Hematopoietic multipotent progenitor cell treated with erythropoietin and hydrocortisone succinate and interleukin-3 and kit ligand, for 8 days (in vitro differentiated cells): Measurements from ENCODE around the gene ODF2.
"Not testable (repeated sequence)": the region's sequence is repeated elsewhere in the genome, so short reads cannot be mapped to it uniquely, and the experiment has no call there.

ENCODE experiments used
- DNase-seq: peaks from one replicate; pipeline ENCODE4 v3.0.0-alpha.2; 2015

ODF2 gene

DNA sequence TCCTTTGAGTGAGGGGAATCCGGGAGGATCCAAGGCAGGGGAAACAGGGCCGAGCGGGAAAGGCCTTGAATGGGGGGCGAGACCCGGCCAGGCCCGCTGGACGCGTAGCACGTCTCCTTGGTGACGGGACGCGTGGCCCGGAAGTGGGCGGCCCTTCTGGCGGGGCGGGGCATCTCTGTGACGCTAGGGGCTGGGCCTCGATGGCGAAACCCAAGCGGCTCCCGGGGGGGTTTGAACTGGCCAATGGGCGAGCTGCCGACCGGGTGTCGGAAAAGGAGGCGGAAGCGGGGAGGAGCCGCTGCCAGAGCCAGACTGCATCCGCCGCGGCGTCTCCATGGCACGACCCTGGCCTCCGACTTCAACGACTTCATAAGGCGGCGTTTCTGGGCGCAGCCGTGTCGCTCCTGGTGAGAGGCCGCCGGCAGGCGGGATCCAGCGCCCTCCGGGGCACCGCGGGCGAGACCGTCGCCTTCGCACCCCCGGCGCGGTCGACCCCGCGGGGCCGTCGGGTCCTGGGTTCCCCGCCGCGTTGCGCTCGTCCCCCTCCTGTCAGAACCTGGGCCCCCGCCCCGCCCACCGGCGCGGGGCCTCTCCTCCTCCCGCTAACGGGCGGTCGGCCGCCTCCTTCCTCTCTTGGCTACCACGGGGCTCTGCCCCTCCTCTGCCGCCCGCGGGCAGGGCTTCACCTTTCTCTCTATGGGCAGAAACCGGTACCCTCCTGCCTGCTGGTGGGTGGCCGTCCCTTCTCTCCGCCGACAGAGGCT is at the start of gene ODF2:
ODF2 (plus strand) TSS at position 158 of the 764 bp plus-strand sequence; CDS start at position 244, 86 bp downstream.
- peak; percentile 96 for DNase-seq

DNA sequence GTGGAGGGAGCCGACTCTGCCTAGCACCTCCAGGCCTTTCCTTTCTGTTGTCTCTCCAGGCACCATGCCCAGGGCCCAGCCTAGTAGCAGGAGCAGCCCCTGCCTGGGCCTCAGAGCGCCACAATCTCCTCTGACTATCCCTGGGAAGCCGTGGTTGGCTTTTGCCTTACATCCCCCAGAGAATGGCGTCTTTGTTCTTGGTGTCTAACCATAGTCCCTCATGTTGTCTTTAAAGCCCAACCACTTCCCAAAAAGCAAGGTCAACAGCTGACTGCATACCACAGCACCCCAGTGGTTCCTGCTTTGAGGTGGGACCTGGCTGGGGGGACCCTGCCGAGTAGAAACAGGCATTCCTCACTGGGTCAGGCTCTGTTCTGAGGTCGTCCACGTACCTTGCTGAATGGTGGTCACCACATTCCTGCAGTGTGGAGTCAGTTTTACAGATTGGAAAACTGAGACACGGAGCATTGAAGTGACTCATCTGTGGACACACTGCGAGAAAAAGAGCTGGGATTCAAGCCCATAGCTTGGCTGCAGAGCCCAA is 48.9 kb upstream of the ODF2 start:
- DNase-seq, result no peak

DNA sequence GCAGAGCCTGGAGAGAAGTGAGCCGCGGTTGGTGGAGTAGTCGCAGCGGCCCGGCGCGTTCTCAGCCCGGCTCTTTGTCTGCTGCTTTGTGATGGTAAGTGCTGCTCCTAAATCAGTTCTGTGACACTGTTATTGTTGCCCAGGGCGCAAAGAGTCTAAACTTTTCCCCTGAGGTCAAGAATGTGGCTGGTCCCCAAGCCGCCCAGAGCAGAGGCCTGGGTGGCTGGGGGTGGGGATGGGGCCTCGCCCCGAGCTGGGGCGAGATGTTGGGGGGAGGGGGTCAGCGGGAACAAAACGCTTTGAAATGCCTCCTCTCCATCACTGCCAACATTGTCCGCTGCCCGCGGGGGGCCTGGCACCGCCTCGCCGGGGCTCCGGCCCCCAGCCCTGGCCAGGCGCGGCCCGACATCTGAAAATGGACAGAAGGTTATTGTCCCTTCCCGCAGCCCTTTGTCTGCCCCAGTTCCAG is 46.8 kb upstream of the ODF2 start:
- no peak for DNase-seq

DNA sequence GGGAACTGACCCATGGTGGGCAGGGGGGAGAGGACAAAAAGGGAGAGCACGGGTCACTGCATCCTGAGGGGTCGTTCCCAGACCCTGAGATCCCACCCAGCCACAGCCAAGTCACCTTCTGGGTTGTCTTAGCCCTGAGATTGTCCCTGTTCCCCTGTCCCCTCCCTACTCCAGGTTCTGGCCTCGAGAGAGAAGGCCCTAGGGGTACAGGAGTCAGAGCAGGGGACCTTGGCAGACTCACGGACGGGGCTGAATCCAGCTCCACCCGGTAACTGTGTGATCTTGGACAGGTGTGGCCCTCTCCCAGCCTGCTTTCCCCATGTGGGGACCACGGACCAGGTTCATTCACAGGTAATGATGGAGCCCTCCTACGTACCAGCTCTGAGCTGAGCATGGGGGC is 46.4 kb upstream of the ODF2 start:
- no peak for DNase-seq

DNA sequence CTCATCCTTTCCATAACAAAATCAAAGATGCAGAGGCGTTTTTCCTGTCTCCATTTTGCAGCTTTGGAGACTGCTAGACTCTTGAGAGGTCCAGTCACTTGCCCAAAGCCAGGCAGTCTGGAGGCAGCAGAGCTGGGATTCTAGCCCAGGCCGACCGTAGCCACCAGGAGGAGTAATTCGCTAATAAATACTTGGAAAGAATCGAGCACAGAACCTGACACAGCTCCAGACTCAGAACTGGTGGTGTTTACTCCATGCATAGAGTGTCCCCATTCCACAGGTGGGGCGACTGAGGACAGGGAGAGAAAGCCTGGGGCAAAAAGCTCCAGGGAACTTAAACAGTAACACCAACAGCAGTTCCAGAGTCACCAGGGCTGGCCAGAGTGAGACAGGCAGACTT is 45.8 kb upstream of the ODF2 start:
- DNase-seq, result no peak

DNA sequence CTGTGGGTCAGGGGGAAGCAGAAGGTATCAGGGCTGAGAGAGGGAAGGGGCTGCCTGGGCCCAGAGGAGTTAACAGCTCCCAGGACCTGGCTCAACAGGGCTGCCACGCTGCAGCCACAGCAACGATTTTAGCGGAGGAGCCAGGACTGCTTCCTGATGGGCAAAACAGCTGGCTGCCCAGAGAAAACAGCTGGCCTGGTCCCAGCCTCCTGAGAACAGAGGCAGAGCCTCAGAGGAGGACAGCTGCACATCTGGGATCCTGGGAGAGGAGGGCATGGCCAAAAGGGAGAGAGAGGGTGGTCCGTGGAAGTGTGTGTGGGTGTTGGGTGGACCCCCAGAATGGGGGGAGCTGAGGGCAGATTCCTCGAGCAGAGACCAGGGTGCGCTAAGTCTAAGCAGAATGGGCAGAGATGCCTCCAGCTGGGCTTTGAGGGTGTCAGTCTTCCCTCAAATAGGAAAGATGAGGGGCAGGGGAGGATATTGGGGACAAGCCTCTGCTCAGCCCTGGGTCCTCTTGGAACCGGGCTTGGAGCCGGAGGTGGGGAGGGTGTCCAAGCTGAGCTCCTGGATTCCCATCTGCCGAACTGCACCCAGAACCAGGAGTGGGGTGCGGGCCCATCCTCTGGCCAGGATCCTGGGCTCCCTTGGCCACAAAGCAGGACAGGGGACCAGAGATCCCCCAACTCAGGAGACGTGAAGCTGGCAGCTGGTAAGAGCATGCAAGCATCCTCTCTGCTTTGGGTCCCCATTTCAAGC is 44.3 kb upstream of the ODF2 start:
- no peak for DNase-seq

DNA sequence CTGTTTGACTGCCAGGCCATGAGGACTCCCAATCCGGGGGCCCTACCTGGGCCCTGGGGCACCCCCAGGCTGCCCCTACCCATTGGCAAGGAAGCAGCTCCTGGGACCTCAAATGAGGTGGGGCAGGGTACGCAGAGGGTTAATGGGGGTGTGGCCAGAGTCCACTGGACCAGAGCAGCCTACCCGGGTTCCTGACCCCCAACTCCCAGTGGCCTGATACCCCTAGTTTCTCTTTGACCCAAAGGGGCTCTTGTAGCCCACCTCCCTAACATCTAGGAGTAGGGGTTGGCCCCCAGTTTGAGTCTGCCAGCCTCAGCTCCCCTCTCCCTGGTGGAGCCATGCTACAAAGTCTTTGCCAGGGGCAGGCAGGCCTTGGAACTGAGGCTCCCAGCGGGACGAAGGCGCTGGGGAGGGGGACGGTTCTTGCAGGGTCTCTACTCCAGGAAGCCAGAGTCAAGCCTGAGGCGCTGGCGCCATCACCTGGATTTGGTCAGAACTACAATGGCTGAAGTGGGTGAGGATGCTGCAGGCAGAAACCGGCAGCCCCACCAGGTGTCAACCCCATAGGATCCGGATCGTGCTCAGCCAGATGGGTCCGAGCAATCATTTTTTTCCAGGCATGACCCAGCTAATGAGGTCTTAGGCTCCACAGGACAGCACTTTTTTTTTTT is 43.6 kb upstream of the ODF2 start:
- DNase-seq, result peak; percentile 42

DNA sequence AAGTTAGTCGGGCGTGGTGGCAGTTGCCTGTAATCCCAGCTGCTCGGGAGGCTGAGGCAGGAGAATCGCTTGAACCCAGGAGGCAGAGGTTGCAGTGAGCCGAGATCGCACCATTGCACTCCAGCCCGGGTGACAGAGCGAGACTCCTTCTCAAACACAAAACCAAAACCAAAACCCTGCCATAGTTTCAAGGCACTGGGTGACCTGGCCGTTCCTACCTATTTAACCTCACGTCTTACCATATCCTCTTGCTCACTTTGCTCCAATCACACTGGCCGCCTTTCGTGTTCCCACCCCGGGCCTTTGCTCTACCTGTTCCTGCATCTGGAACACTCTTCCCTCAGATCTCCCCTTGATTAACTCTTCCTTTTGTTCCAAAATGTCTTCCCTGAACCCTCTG is 42.1 kb upstream of the ODF2 start:
- DNase-seq, result not testable (repeated sequence)

DNA sequence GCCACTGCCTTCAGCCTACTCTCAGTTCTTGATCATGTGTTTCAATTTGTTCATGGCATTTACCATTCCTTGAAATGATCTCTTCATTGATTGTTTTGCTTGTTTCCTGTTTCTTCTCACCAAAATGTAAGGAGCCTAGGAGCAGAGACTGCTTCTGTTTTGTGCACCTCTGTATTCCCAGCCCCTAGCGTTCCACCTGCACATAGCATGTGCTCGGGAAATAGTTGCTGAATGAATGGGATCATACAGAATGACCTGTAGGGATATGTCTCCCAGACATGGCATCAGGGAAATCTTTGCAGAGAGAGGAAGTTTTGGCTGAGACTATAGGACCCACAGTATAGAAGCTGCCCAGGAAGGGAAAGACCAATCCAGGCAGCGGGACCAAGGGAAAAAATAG is 41.3 kb upstream of the ODF2 start:
- DNase-seq, result no peak

DNA sequence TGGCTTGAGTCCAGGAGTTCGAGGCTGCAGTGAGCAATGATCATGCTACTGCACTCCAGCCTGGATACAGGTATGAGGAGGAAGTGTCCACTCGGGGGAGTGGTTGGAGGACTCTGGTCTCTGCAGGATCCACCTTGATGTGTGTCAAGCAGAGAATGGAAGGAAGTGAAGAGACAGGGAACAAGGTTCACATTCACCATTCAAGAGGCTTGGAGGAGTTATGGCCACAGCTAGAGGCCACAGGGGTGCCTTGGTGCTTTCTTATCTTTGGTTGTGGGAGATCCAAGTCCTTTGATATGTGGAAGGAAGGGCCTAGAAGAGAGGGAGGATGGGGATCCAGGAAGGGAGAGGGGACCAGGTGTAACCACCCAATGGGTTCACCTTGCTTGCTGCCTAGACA is 40.5 kb upstream of the ODF2 start:
- DNase-seq, result no peak

DNA sequence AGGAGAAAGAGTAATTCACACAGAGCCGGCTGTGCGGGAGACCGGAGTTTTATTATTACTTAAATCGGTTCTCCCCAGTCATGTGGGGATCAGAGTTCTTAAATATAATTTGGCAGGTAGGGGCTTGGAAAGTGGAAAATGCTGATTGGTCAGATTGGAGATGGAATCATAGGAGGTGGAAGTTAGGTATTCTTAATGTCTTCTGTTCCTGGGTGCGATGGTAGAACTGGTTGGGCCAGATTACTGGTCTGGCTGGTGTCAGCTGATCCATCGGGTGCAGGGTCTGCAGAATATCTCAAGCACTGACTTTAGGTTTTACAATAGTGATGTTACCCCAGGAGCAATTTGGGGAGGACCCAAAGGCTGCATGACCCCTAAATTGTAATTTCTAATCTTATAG is 39.8 kb upstream of the ODF2 start:
- DNase-seq, result no peak

DNA sequence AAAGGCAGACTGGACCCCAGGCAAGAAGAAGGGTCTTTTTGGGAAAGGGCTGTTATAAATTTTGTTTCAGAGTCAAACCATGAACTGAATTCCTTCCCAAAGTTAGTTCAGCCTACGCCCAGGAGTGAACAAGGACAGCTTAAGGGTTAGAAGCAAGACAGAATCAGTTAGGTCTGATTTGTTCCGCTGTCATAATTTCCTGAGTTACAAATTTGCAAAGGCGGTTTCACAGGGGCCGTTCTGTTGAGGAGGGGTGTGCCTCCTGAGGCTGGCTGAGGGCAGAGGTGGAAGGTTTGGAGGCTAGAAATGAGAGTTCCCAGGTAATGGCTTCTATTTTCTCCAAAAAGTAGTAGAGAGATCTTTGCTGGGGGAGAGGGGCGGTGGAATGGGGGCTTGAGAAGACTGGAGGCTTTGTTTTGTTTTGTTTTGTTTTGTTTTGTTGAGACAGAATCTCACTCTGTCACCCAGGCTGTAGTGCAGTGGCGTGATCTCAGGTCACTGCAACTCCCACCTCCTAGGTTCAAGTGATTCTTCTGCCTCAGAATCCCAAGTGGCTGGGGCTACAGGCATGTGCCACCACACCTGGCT is 39.3 kb upstream of the ODF2 start:
- no peak for DNase-seq

DNA sequence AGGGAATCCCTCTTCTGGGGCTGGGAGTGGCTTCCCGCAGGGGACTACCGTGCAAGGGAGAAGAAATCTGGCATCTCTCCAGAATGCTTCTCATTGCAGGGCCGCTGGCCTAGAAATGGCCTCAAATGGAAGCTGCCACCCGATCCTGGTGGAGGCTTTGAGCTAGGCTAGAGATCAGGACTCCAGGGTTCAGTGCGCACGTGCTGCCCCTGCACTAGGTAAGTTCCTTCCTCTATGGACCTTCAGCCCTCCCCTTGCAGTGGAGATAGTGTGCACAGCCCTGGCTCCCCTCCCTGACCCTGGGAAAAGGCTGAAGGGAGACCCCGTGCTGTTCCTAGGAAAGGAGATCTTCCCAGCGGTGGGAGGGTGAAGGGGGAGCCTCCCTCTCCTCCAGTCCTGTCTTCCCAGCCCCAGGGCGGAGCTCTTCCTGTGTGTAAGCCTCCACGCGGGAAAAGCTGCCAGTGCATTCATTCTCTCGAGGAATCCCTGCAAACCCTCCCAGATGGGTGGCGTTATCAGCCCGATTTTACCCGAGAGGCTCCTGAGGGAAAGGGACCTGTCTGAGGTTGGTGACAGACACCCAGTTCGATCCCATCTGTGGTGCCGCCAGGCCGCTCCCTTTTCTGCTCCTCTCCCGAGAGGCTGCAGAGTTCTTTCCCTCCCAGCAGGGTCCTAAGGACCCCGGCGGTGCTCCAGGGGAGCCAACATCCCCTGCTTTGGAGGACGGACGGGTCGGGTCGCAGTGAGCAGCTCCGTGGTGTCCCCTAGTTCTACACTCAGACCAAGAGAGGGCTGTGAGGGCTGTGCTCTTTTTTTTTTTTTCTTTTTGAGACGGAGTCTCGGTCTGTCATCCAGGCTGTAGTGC is 36.5 kb upstream of the ODF2 start:
- DNase-seq, result no peak

DNA sequence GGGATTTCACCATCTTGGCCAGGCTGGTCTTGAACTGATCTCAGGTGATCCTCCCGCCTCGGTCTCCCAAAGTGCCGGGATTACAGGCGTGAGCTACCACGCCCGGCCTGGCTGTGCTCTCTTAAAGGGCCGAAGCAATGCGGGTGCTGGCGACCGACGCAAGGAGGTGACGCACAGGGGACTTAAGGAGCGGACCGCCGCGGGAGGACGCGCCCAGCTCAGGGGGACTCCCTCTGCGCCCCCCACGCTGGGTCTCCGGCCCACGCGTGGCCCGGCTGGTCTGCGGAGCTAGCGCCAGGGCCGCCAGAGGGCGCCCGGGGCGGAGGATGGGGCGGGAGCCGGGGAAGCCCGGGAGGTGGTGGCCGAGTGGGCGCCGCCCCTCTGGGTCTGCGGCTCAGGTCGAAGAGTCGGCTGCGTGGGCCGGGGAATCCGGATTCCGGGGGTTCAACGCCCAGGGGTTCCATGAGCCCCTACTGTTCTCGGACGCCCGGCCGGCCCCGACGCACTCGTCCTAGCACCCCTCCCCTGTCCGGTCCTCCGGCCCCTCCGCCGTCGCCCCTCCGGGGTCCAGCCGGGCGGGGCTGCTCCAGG is 35.7 kb upstream of the ODF2 start:
- peak; percentile 53 for DNase-seq

DNA sequence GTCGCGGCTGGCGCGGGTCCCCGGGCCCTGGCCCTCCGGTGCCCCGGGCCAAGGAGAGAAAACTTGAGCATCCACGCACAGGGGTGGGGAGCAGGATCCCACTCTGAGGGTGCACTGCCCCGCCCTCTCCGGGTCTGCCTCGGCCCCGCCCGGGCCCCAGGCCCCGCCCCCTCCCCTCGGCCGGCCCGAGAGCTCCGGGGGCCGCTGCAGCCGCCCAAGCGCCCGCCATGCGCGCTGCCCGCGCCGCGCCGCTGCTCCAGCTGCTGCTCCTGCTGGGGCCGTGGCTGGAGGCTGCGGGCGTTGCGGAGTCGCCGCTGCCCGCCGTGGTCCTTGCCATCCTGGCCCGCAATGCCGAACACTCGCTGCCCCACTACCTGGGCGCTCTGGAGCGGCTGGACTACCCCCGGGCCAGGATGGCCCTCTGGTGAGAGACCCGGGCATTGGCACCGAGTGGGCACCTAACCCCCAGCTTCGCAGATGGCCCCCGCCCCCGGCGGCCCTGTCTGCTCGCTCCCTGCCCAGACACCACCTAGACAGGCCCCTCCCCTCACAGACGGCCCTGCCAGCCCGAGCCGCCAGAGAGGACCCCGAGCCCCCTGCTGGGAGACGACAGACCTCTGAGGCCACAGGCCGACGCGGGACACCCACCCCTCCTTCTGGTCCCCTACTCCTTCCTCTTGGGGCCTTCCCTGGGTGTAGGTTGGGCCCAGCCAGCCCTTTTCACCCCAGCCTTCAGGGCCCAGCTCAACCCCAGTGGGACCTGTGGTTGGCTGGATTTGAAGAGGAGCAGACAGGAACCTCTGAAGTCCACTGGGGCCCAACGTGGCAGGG is 34.9 kb upstream of the ODF2 start, which contains the start of gene CERCAM:
CERCAM (plus strand) TSS at position 207 of the 831 bp plus-strand sequence; CDS start at position 228, 21 bp downstream.
- no peak for DNase-seq

DNA sequence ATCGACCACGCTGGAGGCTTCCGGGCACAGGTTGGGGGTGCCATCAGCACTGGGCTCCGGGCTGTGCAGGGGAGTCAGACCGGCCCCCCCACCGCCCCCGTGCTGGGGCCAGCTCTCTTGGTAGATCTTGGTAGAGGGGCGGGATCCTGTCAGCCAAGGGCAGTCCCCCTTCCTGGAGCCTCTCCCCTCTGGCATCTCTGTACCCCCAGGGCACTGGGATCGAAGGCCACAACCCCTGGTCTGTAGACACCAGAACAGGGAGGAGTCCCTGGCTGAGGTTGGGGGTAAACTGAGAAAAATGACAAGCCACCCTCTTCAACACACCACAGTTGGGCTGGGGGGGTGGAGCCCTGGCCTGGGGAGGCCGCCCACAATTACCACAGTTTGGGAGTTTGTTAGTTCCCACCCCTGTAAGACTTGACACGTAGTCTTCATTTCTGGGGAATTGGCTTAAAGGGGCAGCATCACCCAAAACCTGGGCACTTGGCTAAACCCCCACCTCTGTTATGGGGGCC is 34.3 kb upstream of the ODF2 start:
- peak; percentile 53 for DNase-seq

DNA sequence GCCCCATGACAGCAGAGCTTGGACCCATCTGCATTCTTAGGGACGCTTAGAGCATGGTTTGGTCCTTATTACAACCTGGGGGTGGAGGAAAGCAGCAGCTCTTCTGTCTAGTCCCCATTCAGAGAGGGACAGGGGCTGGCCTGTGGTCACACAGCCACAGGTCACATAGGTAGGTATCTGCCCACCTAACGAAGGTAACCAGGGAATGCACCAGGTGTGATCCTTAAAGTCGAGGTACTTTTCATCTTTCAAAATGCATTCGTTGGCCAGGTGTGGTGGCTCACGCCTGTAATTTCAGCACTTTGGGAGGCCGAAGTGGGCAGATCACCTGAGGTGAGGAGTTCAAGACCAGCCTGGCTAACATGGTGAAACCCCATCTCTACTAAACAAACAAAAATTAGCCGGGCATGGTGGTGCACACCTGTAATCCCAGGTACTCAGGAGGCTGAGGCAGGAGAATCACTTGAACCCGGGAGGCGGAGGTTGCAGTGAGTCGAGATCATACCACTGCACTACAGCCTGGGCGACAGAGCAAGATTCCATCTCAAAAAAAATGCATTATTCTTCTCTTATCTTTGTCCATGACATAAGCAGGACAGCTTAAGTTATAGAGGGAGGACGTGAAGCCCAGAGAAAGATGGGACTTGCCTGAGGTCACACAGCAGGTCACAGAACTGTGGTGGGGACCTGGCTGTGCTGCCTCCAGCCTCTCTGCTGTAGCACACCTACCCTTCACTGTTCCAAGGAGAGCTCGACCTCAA is 33.6 kb upstream of the ODF2 start:
- not testable (repeated sequence) for DNase-seq

DNA sequence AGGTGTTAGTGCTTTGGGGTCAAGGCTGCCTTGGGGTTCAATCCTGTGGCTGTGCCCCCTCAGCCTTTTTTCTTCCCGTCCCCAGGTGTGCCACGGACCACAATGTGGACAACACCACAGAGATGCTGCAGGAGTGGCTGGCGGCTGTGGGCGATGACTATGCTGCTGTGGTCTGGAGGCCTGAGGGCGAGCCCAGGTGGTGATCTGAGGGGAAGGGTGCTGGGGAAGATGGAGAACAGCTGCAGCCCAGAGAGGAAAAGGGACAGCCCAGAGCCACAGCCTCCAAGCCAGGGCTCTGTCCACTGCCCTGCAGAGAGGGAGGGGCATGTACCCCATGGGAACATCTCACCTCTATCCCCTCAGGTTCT is 33.0 kb upstream of the ODF2 start:
- DNase-seq, result no peak

DNA sequence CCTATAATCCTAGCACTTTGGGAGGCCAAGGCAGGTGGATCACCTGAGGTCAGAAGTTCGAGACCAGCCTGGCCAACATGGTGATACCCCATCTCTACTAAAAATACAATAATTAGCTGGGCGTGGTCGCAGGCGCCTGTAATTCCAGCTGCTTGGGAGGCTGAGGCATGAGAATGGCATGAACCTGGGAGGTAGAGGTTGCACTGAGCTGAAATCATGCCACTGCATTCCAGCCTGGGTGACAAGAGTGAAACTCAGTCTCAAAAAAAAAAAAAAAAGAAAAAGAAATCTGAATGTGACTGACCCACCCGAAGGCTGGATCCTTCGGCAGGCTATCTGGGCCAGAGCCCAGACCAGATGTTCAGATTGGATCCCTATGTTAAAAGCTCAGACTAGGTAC is 32.5 kb upstream of the ODF2 start:
- not testable (repeated sequence) for DNase-seq
